ENCODE results near the gene APOLD1. TPM values are rescaled to one million over a fixed set of nuclear protein-coding genes. Genes with fewer than 3 reads are reported as not detected.
A peak's percentile ranks its signal among the peaks of the same experiment; 100 is the strongest.
"Not testable (repeated sequence)": the region's sequence is repeated elsewhere in the genome, so short reads cannot be mapped to it uniquely, and the experiment has no call there.

Gene APOLD1
- polyA plus RNA-seq (0.34 to 0.36 TPM (median 0.34 TPM) in 3 replicates), polyA minus RNA-seq (0.26 to 0.33 TPM (median 0.26 TPM) in 3 replicates)
- polyA plus RNA-seq (2011; ENCODE audit: low read depth): 0.05 TPM
- 0.17 and 0.40 TPM in 2 replicates for polyA plus RNA-seq (2011; cell fraction: cytosol; rRNA removed)
- polyA plus RNA-seq (2011; cell fraction: nucleus; rRNA removed): 0.34 and 0.36 TPM in 2 replicates
- 0.22 and 0.34 TPM in 2 replicates for polyA plus RNA-seq (2012; ENCODE audit: low replicate concordance)
- polyA minus RNA-seq (2011; cell fraction: cytosol; rRNA and poly(A)+ RNA removed): 0.58 TPM
- polyA minus RNA-seq (2011; cell fraction: nucleus; rRNA and poly(A)+ RNA removed): 0.31 and 0.32 TPM in 2 replicates

DNA sequence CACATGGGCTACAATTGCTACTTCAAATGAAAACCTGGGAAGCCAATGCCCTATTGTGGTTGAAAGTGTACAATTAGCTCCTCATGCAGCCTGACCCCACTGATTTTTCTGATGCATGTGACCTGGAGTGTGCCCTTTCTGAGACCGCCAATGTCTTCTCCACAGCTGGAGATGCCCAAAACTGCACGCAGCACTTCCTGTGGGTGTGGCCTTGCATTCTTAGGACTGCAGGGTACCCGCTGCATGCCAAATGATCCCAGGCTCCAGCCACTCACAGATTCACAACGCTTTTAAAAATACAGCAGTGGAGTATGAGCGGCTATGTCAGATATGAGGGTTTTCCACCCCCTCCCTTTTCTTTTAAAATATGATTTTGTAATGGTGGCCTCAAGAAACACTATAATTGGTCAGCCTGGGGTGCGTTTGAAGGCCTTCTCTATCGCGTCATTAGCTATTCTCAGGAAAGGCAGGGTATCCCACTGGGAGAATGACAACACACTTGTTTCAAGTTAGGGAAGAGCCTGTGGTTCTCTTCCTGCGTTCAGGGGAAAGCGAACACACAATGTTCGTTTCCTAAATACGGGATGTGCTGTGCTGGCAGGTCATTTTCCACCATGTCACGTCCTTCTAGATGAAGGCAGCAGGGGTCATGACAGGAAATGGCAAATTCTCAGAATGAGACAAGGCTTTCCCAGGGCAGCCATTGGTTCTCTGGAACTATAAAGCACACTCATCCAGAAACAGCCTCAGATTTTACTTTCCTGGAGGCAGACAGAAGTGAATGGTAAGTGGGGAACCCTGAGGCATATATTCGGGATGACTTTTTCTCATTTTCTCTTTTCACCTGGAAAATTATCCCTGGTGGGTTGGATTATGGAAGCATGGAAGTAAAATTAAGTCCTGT, at the start of gene APOLD1:
Gene APOLD1 (plus strand): TSS at position 749 of the 904 bp plus-strand sequence. CDS start 33 bp downstream, at position 782.
- no peaks in the 10 kb centered on the region for H4K20me1 ChIP-seq (ENCODE audit: control insufficient read depth, extremely low read depth, insufficient read depth, low read length)
- H2AFZ ChIP-seq (ENCODE audit: control insufficient read depth, low read length): peak within 1 kb of the TSS; percentile 81
- FAIRE-seq (no peak), DNase-seq (ENCODE audit: low read depth, low spot score) (no peak)
- no peaks in the 10 kb centered on the region for H3K36me3 ChIP-seq (ENCODE audit: control insufficient read depth in 2 of 2, extremely low read depth in 1 of 2, insufficient read depth in 2 of 2, low read length in 2 of 2)
- H3K79me2 ChIP-seq (ENCODE audit: control insufficient read depth, insufficient read depth, low read length): no peaks in the 10 kb centered on the region
- peak within 1 kb of the TSS; percentile 88 for H3K4me2 ChIP-seq (ENCODE audit: control insufficient read depth, extremely low read depth, insufficient read depth, low read depth, low read length)
- H3K27ac ChIP-seq (ENCODE audit: control insufficient read depth, insufficient read depth, low read length): no peak within 1 kb of the TSS
- H3K9ac ChIP-seq (ENCODE audit: control insufficient read depth, extremely low read depth, insufficient read depth, low read length): peak within 1 kb of the TSS; percentile 71
- no peaks in the 10 kb centered on the region for H3K27me3 ChIP-seq (ENCODE audit: control insufficient read depth, extremely low read depth, insufficient read depth, low read length)
- TF ChIP-seq EZH2 (IDR thresholded peaks at IDR 0.05; ENCODE audit: low read length): no peak
- TF ChIP-seq, protein P1, sequence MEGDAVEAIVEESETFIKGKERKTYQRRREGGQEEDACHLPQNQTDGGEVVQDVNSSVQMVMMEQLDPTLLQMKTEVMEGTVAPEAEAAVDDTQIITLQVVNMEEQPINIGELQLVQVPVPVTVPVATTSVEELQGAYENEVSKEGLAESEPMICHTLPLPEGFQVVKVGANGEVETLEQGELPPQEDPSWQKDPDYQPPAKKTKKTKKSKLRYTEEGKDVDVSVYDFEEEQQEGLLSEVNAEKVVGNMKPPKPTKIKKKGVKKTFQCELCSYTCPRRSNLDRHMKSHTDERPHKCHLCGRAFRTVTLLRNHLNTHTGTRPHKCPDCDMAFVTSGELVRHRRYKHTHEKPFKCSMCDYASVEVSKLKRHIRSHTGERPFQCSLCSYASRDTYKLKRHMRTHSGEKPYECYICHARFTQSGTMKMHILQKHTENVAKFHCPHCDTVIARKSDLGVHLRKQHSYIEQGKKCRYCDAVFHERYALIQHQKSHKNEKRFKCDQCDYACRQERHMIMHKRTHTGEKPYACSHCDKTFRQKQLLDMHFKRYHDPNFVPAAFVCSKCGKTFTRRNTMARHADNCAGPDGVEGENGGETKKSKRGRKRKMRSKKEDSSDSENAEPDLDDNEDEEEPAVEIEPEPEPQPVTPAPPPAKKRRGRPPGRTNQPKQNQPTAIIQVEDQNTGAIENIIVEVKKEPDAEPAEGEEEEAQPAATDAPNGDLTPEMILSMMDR (optimal IDR thresholded peaks at IDR 0.05 in 1 of 3, IDR thresholded peaks at IDR 0.05 in 1 of 3, conservative IDR thresholded peaks at IDR 0.05 in 1 of 3; ENCODE audit: extremely low read depth in 1 of 3, insufficient read depth in 2 of 3, low read length in 3 of 3): no peak
- no peaks in the 10 kb centered on the region for H3K9me3 ChIP-seq (ENCODE audit: control insufficient read depth, low read depth, low read length)
- H3K4me1 ChIP-seq (ENCODE audit: control insufficient read depth, extremely low read depth, insufficient read depth, low read length): peaks cover 27% of the 10 kb centered on the region
- peak within 1 kb of the TSS in 2 of 3 experiments; percentile 44 to 50 for H3K4me3 ChIP-seq (ENCODE audit: control insufficient read depth in 2 of 3, extremely low read depth in 1 of 3, insufficient read depth in 2 of 3, low read depth in 1 of 3, low read length in 3 of 3)
- dilution Hi-C loops (cut with MboI; ENCODE audit: extremely low pct_ligation_motif_present, low sequenced_read_pairs): no loop called here
- no peaks in the 10 kb centered on the region for H3K9me1 ChIP-seq (ENCODE audit: control insufficient read depth, extremely low read depth, insufficient read depth, low read length)

DNA sequence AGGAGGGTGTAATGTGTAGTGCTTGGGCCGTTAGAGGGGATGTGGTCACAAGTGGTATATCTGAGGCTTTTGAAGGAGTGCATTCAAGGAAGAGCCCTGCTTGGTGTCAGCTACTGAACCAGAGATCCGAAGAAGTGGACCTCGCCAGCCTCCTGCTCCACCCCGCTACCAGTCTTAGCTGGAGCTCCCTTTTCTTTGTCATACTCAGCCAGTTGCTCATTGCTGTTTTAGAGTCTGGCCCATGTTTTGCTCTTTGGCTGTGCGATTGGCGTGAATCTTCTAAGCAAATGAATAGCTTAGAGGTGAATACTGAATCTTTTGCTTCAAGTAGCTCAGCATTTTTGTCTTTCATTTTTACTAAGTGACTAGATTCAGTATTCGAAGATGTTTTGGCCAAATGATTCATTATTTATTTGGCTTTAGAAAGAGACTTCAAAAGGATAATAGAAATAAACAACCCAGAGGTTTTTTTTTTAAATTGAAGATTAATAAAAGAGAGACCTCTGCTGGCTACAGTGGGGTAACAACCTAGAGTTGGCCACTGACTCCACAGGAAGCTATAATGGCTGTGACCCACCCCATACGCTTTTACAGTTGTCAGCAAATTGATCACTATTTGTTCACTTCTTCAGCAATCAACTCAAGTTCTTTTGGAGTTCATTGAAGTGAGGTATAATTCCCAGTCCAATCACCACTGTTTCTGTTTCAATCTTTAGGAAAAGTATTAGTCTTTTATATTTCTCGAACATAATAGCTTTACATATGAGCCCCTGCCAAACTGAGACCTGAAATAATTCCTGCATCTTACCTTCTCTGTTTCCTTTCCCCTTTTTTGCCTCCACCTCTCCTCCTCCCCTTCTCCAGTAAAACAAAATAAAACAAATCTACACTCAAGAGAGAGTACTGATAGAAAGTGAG, 48.4 kb upstream of the APOLD1 start:
- Histone ChIP-seq H3K27ac (ENCODE audit: control insufficient read depth, insufficient read depth, low read length) (peak overlapping the region; percentile 8), H3K4me3 (ENCODE audit: control insufficient read depth in 2 of 3, extremely low read depth in 1 of 3, insufficient read depth in 2 of 3, low read depth in 1 of 3, low read length in 3 of 3) (no peak overlapping the region), H3K4me1 (ENCODE audit: control insufficient read depth, extremely low read depth, insufficient read depth, low read length) (peaks cover 17% of the 10 kb centered on the region), H3K9ac (ENCODE audit: control insufficient read depth, extremely low read depth, insufficient read depth, low read length) (no peak overlapping the region), H2AFZ (ENCODE audit: control insufficient read depth, low read length) (peak overlapping the region; percentile 34), H3K9me3 (ENCODE audit: control insufficient read depth, low read depth, low read length) (no peaks in the 10 kb centered on the region), H4K20me1 (ENCODE audit: control insufficient read depth, extremely low read depth, insufficient read depth, low read length) (no peaks in the 10 kb centered on the region), H3K9me1 (ENCODE audit: control insufficient read depth, extremely low read depth, insufficient read depth, low read length) (no peaks in the 10 kb centered on the region), H3K36me3 (ENCODE audit: control insufficient read depth in 2 of 2, extremely low read depth in 1 of 2, insufficient read depth in 2 of 2, low read length in 2 of 2) (no peaks in the 10 kb centered on the region), H3K27me3 (ENCODE audit: control insufficient read depth, extremely low read depth, insufficient read depth, low read length) (no peaks in the 10 kb centered on the region), H3K79me2 (ENCODE audit: control insufficient read depth, insufficient read depth, low read length) (no peaks in the 10 kb centered on the region), H3K4me2 (ENCODE audit: control insufficient read depth, extremely low read depth, insufficient read depth, low read depth, low read length) (peak overlapping the region; percentile 30)
- DNase-seq (ENCODE audit: low read depth, low spot score) (no peak), FAIRE-seq (peak; percentile 80)
- dilution Hi-C loops (cut with MboI; ENCODE audit: extremely low pct_ligation_motif_present, low sequenced_read_pairs): no loop called here
- TF ChIP-seq, protein P1 (optimal IDR thresholded peaks at IDR 0.05 in 1 of 3, IDR thresholded peaks at IDR 0.05 in 1 of 3, conservative IDR thresholded peaks at IDR 0.05 in 1 of 3; ENCODE audit: extremely low read depth in 1 of 3, insufficient read depth in 2 of 3, low read length in 3 of 3): peak; percentile 47 to 58 (median 48)
- TF ChIP-seq EZH2 (IDR thresholded peaks at IDR 0.05; ENCODE audit: low read length): no peak

- H4K20me1 ChIP-seq (ENCODE audit: control insufficient read depth, extremely low read depth, insufficient read depth, low read length); H3K36me3 ChIP-seq (ENCODE audit: control insufficient read depth in 2 of 2, extremely low read depth in 1 of 2, insufficient read depth in 2 of 2, low read length in 2 of 2); H3K27me3 ChIP-seq (ENCODE audit: control insufficient read depth, extremely low read depth, insufficient read depth, low read length); dilution Hi-C loops (cut with MboI; ENCODE audit: extremely low pct_ligation_motif_present, low sequenced_read_pairs); H3K9me1 ChIP-seq (ENCODE audit: control insufficient read depth, extremely low read depth, insufficient read depth, low read length); FAIRE-seq; H3K27ac ChIP-seq (ENCODE audit: control insufficient read depth, insufficient read depth, low read length); H3K9me3 ChIP-seq (ENCODE audit: control insufficient read depth, low read depth, low read length); H3K79me2 ChIP-seq (ENCODE audit: control insufficient read depth, insufficient read depth, low read length); H3K4me2 ChIP-seq (ENCODE audit: control insufficient read depth, extremely low read depth, insufficient read depth, low read depth, low read length); H2AFZ ChIP-seq (ENCODE audit: control insufficient read depth, low read length); H3K9ac ChIP-seq (ENCODE audit: control insufficient read depth, extremely low read depth, insufficient read depth, low read length); H3K4me3 ChIP-seq (ENCODE audit: control insufficient read depth in 2 of 3, extremely low read depth in 1 of 3, insufficient read depth in 2 of 3, low read depth in 1 of 3, low read length in 3 of 3); DNase-seq (ENCODE audit: low read depth, low spot score): not testable (repeated sequence)
- peaks cover 17% of the 10 kb centered on the region for H3K4me1 ChIP-seq (ENCODE audit: control insufficient read depth, extremely low read depth, insufficient read depth, low read length)
Observed at GRCh38 chr12:12738152-12738551, 47.3 kb upstream of the APOLD1 start.
